Left ventricle myocardium inferior (tissue), 1 donor: Measurements from ENCODE around the gene EDEM1. TPM values are rescaled to one million over a fixed set of nuclear protein-coding genes. Genes with fewer than 3 reads are reported as not detected.
A peak's percentile ranks its signal among the peaks of the same experiment; 100 is the strongest.
"Not testable (repeated sequence)": the region's sequence is repeated elsewhere in the genome, so short reads cannot be mapped to it uniquely, and the experiment has no call there.

Source experiments
- DNase-seq: peaks from one replicate; pipeline ENCODE4 v3.0.0-alpha.2; 2020
- H3K27ac ChIP-seq: fragments of 200-600 bp; replicated peaks from 2 replicates; pipeline ENCODE4 v1.8.0; 2021
- H3K27me3 ChIP-seq: fragments of 200-600 bp; 2 replicates; pipeline ENCODE4 v1.8.0; 2021; ENCODE audit warnings: low read depth
- H3K36me3 ChIP-seq: fragments of 200-600 bp; 2 replicates; pipeline ENCODE4 v1.8.0; 2021
- H3K4me1 ChIP-seq: fragments of 200-600 bp; 2 replicates; pipeline ENCODE4 v1.8.0; 2021
- H3K4me3 ChIP-seq: fragments of 200-600 bp; 2 replicates; pipeline ENCODE4 v1.8.0; 2021; ENCODE audit warnings: mild to moderate bottlenecking, moderate library complexity
- H3K9me3 ChIP-seq: fragments of 200-600 bp; replicated peaks from 2 replicates; pipeline ENCODE4 v1.8.0; 2021
- intact Hi-C: fragments of 100-400 bp; cut with micrococcal nuclease; formaldehyde crosslinking; loops from one replicate; pipeline ENCODE4 v1.11.0; 2022
- total RNA-seq: library from RNA; stranded (reverse); fragmentation: NEBNext Ultra II Directional; extraction: Animal tissue kit (Norgen Biotek cat#: 25700); gene quantifications from one replicate; pipeline ENCODE4 v1.2.1, GENCODE V29; 2021
- TF ChIP-seq, protein P1 (sequence below): fragments of 200-600 bp; IDR thresholded peaks from 2 replicates; pipeline ENCODE4 v1.8.0; 2021; ENCODE audit warnings: antibody characterized with exemption, mild to moderate bottlenecking, borderline replicate concordance
- donor health status: DM: no; HTN: yes; CAD: no; lungs with severe emphysema.

Gene EDEM1
- total RNA-seq, 1 donor from 2014 or later = 7.9 TPM

GRCh38 chr3:5239602-5240001, 52.1 kb downstream of the EDEM1 start:
- intact Hi-C loops = no loop called here
- Histone ChIP-seq H3K4me1 (no peaks in the 10 kb centered on the region), H3K27me3 (no peaks in the 10 kb centered on the region), H3K36me3 (no peaks in the 10 kb centered on the region), H3K27ac (no peak overlapping the region), H3K4me3 (no peak overlapping the region), H3K9me3 (peaks cover 8% of the 10 kb centered on the region)
- TF ChIP-seq, protein P1, sequence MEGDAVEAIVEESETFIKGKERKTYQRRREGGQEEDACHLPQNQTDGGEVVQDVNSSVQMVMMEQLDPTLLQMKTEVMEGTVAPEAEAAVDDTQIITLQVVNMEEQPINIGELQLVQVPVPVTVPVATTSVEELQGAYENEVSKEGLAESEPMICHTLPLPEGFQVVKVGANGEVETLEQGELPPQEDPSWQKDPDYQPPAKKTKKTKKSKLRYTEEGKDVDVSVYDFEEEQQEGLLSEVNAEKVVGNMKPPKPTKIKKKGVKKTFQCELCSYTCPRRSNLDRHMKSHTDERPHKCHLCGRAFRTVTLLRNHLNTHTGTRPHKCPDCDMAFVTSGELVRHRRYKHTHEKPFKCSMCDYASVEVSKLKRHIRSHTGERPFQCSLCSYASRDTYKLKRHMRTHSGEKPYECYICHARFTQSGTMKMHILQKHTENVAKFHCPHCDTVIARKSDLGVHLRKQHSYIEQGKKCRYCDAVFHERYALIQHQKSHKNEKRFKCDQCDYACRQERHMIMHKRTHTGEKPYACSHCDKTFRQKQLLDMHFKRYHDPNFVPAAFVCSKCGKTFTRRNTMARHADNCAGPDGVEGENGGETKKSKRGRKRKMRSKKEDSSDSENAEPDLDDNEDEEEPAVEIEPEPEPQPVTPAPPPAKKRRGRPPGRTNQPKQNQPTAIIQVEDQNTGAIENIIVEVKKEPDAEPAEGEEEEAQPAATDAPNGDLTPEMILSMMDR = no peak
- DNase-seq = no peak

GRCh38 chr3:5240740-5241139, 53.2 kb downstream of the EDEM1 start:
- Histone ChIP-seq H3K4me3 (no peak overlapping the region), H3K4me1 (no peaks in the 10 kb centered on the region), H3K9me3 (peaks cover 8% of the 10 kb centered on the region), H3K36me3 (no peaks in the 10 kb centered on the region), H3K27me3 (no peaks in the 10 kb centered on the region), H3K27ac (no peak overlapping the region)
- intact Hi-C loops = no loop called here
- no peak for DNase-seq
- TF ChIP-seq, protein P1 = no peak

DNA sequence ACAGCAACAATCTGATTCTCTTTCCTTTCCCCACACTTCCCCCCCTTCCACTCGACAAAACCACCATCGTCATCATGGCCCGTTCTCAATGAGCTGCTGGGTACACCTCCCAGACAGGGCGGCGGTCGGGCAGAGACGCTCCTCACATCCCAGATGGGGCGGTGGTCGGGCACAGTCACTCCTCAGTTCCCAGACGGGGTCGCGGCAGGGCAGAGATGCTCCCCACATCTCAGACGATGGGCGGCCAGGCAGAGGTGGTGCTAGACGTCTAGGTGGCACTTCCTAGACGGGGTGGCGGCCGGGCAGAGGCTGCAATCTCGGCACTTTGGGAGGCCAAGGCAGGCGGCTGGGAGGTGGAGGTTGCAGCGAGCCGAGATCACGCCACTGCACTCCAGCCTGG, 55.3 kb downstream of the EDEM1 start:
- intact Hi-C loops = not testable (repeated sequence)

DNA sequence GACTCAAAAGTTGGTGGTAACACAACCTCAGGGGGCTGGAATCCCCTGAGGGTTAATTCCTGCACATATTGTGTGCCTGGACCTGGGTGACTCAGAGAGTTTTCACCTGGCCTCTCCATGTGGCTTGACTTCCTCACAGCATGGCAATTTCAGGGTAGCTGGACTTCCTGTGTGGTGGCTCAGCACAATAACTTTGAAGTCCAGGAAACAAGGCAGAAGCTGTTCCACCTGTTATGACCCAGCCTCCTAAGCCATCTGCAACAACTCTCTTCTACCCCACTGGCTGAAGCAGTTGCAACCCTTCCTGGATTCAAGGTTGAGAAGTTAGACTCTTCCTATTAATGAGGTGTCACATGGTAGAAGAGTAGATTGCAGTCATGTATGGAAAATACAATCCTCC, 58.4 kb downstream of the EDEM1 start:
- Histone ChIP-seq H3K4me1 (no peaks in the 10 kb centered on the region), H3K4me3 (no peak overlapping the region), H3K9me3 (peaks cover 8% of the 10 kb centered on the region), H3K27ac (no peak overlapping the region), H3K27me3 (no peaks in the 10 kb centered on the region), H3K36me3 (no peaks in the 10 kb centered on the region)
- DNase-seq = no peak
- intact Hi-C loops = no loop called here
- TF ChIP-seq, protein P1 = no peak

More for the DNA sequence above, 55.3 kb downstream of the EDEM1 start:
- not testable (repeated sequence) for H3K36me3 ChIP-seq, H3K4me1 ChIP-seq, DNase-seq, H3K9me3 ChIP-seq, H3K27ac ChIP-seq, H3K27me3 ChIP-seq, H3K4me3 ChIP-seq

- DNase-seq = no peak
- Histone ChIP-seq H3K36me3 (no peaks in the 10 kb centered on the region), H3K4me3 (no peak overlapping the region), H3K4me1 (no peaks in the 10 kb centered on the region), H3K27ac (no peak overlapping the region), H3K9me3 (peaks cover 3% of the 10 kb centered on the region), H3K27me3 (no peaks in the 10 kb centered on the region)
- TF ChIP-seq, protein P1 = no peak
- intact Hi-C loops = no loop called here
Measured at GRCh38 chr3:5248822-5249221, 61.3 kb downstream of the EDEM1 start.

- intact Hi-C loops = no loop called here
- Histone ChIP-seq H3K9me3 (no peaks in the 10 kb centered on the region), H3K27me3 (peaks cover 8% of the 10 kb centered on the region), H3K36me3 (no peaks in the 10 kb centered on the region), H3K4me1 (no peaks in the 10 kb centered on the region), H3K4me3 (peak overlapping the region; percentile 38), H3K27ac (no peak overlapping the region)
- TF ChIP-seq, protein P1 = no peak
- no peak for DNase-seq
Measured at GRCh38 chr3:5250467-5251195, 63.1 kb downstream of the EDEM1 start.
